ENCODE data around the gene ETF1.

GRCh38 chr5:138457531-138458275, 85.3 kb downstream of the ETF1 start:
- no peak for TF ChIP-seq POLR2AphosphoS5 (IDR thresholded peaks at IDR 0.05; ENCODE audit: low read depth, low read length)
- TF ChIP-seq TAF1 (IDR thresholded peaks at IDR 0.05; ENCODE audit: borderline replicate concordance, insufficient read depth, low read length): no peak
- TF ChIP-seq REST (IDR thresholded peaks at IDR 0.05; ENCODE audit: insufficient read depth in 1 of 2, low read depth in 2 of 2, low read length in 2 of 2): no peak
- TF ChIP-seq SIN3A (IDR thresholded peaks at IDR 0.05; ENCODE audit: borderline replicate concordance, insufficient read depth, low read length): no peak
